ENCODE results near the gene TMEM87A.

- TF ChIP-seq EZH2 (IDR thresholded peaks at IDR 0.05; ENCODE audit: borderline replicate concordance, low read depth, low read length, severe bottlenecking) = no peak
- TF ChIP-seq CTCF (IDR thresholded peaks at IDR 0.05; ENCODE audit: borderline replicate concordance, extremely low read depth, low read length, poor library complexity, severe bottlenecking) = no peak
Measured at GRCh38 chr15:42279234-42279723, 6.0 kb upstream of the TMEM87A start.

All from DND-41 (cell line).